Measurements from ENCODE around the gene CANT1.

The CANT1 gene

DNA sequence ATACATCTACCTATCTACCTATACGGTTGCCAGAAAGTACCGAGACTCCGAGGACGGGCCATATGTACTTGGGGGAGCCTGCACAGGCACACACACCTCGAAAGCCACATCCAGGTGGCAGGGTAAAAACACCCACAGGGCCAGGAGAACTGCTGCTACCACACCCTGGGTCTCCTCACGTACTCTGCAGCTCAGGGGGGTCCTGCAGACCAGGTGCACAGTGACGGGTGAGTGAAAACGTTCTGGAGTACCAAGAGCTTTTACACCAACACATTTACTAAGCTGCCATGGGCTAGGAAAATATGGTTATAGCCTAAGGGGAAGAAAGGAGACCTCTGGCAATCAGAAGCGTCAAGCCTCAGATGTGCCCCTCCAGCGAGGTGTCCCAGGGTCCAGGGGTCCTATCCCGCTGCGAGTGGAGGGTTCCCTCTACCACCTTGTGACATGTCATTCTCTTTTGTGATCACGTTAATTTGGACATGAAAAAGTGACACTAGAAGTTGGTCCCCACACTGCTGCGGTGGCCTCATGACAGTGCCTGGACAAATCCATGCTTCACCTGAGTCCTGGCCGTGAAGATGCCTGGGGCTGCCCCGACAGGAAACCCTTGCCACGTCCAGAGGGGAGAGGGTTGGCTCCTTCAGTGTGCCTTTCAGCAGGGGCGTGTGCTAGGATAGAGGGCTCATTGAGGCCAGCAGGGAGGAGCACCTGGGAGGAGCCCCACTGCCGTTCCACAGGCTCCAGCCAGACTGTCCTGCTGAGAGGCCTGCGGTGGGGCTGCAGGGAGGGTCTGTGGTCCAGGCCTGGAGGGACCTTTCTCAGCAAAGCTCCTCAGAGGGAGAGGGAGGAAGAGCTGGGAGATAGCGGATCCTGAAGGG lies 1.8 kb downstream of the CANT1 start:
- no peak for DNase-seq

DNA sequence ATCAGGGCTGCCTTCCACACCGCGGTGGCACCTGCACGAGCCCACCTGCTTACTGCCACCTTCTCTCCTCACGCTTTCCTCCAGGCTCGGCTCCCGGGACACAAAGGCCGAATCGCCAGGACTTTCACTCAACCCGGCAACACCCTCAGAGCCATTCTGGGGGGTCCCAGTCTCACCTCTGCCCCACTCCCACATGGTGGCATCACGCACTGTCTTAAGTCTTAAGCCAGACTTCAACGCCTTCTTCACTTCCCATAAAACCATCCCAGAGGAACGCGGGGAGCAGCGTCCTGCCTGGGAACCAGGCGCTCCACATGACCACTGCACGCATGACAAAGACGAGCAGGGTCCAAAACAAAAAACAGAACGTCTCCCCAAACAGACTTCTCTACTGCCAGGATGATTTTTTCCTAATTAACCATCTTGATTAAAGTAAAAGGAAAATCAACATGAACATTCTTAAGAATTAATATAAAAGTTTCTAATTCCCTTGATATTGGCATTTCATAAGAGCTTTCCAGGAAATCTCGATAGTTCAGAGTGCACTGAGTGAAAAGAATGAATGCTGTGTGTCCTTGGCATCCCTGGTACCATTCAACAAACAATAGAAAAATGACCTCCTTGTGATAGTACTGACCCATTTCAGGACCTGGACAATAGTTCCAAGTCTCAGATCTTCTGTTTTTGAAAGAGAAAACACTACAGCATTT lies 2.6 kb downstream of the CANT1 start:
- no peak for DNase-seq

DNA sequence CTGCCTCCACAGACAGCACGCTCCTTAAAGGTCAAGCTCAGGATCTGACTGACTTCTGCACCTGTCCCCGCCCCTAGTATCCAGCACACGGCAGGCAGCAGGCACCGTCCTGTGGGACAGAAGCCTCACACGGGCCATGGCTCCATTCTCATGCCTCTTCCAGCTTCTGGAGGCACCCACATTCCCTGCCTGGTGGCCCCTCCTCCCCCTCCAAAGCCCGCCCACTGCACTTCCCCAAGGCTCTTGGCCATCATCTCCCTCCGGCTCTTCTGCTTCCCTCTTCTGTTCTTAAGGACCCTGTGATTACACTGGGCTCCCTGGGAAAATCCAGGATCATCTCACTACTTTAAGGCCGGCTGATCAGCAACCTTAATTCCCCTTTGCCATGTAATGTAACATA lies 3.5 kb downstream of the CANT1 start:
- no peak for DNase-seq

DNA sequence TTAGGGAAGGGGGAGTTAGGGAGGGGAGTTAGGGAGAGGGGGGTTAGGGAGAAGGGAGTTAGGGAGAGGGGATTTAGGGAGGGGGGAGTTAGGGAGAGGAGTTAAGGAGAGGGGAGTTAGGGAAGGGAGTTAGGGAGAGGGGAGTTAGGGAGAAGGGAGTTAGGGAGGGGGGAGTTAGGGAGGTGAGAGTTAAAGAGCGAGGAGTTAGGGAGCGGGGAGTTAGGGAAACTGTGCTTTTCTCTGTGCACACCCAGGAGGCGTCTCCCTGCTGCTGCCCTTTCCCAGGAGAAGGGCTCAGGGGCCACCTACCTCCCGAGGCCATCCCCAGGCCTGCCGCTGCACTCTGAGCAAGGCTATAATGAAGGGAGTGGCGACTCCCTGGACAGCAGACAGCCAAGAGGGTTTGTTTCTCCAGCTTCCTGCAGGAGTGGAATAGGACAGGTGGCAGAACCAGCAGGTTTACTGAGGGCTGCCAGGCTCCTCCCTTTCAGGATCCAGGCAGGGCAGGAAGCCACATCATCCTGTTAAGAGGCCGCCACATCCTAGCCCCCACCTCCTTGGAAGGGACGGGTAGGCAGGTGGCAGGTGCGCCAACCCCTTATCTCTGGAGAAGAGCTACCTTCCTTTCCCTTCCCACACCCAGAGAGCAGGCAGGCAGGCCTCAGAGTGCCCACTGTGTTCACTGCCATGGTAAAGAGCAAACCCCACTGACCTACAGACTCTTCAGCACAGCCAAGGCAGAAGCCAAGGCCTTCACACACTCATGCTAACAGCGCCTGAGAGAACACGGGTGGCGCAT lies 4.3 kb downstream of the CANT1 start:
- no peak for DNase-seq

DNA sequence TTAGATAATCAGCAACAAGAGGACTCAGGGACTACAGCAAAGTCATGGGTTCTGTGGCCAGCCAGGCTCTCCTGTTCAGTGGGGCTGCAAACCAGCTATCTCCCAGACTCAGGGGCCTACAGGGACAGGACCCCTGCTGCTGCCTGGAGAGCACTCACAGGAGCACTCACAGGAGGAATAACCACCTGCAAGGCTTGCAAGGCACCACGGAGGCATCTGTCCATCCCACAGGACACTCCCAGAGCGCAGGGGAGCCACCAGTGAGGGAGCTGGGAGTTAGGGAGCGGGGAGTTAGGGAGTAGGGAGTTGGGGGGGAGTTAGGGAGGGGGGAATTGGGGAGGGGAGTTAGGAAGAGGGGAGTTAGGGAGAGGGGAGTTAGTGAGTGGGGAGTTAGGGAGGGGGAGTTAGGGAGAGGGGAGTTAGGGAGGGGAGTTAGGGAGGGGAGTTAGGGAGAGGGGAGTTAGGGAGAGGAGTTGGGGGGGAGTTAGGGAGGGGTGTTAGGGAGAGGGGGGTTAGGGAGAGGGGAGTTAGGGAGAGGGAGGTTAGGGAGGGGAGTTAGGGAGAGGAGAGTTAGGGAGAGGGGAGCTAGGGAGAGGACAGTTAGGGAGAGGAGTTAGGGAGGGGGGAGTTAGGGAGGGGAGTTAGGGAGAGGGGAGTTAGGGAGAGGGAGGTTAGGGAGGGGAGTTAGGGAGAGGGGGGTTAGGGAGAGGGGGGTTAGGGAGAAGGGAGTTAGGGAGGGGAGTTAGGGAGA lies 5.7 kb downstream of the CANT1 start:
- no peak for DNase-seq

DNA sequence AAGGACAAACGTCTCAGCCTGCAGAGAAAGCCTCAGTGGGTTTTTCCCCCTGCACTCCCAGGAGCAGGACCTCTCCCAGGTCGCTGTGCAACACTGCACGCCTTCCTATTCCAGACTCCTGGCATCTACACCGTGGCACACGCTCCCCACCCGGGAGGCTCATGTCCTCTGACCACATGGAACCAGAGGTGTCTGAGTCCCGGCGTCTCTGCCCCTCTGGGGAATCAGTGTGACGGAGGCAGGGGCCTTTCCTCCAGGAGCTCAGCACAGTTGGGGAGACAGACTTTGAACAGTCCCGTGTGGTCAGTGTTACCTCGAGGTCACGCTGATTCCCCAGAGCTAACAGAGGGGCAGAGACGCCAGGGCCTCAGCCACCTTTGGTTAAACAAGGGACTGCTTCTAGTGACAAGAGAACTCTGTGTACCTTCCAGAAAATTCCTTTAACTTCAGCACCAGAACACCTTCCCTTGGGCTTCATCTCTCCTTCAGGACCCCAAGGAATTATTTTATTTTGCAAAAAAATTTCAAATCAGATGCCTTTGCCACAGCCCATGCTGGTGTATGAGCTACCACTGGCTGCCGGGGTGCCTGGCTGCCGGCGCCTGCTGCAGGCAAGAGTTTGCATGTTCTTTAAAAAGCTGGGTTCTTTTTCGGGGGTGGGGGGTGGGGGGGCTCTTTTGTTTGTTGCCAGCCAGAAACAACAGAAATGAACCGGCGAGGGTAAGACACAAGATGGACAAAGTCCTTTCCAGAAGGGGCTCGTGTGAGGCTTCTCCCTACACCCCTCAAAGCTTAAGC lies 6.6 kb downstream of the CANT1 start:
- DNase-seq = no peak

DNA sequence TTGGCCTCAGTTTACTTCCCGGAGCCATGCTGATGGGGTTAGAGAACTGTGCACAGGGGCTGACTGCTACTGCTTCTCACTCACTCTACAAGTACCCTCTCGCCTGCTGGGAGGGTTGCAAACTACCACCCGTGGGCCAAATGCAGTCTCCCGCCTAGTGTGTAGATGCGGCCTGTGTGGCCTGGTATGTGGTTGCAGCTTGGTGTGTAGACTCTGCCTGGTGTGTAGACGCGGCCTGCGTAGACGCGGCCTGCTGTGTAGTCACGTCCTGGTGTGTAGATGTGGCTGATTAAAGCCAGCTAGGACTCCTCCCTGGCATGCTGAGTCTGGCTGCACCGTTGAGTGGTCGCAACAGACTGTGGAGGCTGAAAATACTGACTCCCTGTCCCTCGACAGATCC lies 7.3 kb downstream of the CANT1 start:
- no peak for DNase-seq

DNA sequence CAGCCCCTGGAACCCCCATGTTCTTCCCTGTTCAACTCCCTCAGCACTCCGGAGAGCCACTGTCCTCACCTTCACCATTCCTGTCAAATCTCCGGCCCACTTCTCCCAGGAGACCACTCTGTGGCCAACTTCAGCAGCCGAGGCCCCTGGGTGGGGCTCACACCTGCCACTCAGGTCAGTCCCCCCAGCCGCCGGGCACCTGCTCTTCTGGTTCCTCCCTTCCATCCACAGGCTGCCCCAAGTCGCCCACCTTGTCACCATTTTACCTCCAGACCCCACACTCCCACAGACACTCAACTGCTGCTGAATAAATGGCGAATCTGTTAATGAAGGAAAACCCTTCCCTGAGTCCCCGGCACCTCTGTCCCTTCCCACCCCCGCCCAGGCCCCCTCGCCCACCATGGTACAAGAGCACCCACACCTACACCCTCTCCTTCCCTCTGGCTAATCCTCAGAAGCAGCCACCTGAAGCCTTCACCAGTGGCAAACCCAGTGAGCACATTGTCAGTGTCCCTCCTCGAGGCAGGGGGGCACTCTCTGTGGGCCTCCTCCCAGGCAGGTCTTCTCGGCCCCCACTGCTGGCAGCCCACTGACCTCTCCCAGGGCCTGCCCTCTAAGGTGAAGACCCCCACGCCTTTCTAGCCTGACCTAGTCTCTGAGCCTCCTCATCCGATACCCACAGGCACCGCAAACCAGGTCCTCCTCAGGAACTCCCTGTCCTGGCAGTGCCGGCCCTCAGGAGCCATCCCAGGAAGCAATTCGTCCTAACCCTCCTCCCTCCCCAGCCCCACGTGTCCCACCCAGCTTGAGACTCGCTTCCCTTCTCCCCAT lies 8.2 kb downstream of the CANT1 start:
- no peak for DNase-seq

DNA sequence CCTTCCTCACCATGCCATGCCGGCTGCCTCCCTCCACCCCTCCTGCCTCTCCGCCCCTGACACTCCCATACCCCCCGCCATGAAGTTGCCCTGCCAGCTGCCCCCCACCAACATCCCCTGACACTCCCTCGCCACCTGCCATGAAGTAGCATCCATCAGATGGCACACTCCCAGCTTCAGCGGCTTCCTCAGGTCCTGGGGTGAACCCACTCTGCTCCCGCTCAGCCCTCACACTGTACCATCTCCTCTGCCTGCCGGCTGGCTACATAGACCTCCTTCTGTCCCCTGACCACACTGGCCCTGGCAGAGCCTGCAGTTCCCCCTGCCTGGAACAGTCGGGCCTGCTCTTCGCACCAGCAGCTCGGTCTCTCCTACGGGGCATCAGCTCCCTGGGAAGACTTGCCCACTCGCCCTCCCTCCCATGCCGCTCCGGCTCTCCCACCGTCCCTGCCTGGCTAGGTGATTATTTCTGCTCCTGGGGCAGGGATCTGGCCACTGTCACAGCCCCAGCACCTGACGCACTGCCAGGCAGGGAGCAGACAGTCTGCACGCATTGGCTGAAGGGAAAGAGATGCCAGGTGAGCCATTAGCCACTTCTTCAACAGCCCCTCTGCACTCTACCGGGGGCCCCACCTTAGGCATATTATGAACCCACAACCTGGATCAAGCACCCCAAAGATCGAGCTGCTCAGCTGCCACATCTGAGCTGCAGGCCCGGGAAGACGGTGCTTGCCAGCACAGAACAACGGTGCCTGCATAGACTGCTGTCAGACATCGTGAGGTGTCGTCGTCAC lies 9.0 kb downstream of the CANT1 start:
- DNase-seq = no peak

DNA sequence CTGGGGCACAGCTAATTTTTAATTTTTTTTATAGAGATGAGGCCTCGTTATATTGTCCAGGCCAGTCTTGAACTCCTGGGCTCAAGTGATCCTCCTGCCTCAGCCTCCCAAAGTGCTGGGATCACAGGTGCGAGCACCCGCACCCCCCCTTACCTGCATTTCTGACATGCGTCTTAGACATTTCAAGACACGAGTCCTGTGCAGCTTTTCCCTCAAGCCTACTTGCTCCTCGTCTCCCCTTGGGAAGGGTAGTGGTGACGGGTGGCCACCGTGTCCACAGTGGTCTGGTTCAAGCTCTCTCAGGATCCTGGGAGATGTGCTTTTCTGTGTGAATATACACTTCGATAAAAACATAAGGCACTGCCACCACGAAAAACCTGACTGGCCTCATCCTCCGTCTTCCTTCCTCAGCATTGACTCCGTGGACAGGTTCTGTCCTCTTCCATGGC lies 9.6 kb downstream of the CANT1 start:
- no peak for DNase-seq

DNA sequence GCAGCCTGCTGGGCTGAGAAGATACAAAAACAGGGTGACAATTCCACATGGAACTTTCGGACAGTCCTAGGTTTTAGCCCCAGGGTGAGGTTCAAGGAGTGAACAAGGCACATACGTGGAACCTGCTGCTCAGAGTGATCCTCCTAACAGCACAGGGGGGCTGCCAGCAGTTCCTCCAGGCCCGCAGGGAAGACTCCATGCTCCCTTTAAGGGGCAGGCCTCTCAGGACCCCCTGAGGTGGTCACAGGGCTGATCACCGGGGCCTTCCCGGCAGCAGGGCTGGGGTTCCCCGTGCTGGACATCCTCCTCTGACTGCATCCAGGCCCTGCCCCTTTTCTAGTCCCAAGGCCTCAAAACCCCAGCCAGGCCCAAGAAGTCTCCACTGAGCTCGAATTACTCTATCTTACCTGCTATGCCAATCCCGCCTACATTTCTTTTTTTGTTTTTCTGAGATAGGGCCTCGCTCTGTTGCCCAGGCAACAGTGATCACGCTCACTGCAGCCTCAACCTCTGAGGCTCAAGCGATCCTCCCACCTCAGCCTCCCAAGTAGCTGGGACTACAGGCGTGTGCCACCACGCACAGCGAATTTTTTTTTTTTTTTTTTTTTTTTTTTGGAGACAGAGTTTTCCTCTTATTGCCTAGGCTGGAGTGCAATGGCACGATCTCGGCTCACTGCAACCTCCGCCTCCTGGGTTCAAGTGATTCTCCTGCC lies 10.4 kb downstream of the CANT1 start:
- no peak for DNase-seq

DNA sequence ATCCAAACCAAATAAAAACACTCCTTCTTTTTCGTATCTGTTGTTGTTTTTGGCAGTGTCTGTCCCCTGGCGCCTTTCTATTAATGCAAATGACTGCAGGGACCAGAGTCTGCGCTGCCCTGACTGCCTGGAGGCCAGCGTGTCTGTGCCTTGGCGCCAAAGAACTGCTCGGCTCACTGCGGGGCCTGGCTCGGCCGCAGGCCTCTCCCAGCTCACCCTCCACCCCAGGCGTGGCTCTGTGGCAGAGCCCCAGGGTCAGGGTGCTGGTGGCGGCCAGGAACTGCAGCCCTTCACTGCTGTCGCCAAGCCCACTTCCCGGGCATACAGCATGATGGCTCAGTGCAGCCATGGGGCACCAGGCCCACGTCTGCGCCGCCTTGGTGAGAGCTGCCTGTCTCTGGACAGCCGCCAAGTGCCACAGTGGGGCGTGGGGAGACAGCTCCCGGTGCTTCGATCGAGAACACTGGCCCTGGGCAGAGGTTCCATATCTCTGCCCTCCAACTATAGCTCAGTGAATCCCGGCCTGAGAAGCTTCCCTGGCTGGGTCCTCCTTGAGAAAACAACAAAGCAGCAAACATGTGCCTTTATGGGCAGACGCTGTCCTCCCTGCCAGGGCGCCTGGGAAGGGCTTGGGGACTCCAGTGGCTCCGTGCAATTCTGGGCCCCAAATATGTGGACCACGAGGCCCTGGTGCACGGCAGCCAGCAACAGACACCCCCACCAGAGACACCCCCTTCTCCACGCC lies 11.1 kb downstream of the CANT1 start:
- no peak for DNase-seq

DNA sequence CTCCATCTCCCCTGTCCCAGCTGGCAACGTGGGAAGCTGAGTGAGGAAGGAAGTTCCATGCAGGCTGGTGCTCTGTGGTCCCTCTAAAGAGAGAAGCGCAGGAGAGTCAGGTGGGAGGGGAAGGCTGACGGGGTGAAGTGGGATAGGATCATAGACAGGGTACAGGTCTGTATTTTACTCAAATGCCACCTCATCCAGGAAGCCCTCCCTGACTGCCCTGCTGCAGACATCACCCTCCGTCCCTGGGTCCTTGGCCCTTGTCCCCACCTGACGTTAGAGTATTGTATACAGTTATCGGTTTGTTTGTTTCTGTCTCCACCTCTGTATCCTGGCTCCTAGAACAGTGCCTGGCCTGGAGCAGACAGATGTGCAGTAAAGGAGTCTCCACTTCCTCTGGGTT lies 11.7 kb downstream of the CANT1 start:
- DNase-seq = no peak

DNA sequence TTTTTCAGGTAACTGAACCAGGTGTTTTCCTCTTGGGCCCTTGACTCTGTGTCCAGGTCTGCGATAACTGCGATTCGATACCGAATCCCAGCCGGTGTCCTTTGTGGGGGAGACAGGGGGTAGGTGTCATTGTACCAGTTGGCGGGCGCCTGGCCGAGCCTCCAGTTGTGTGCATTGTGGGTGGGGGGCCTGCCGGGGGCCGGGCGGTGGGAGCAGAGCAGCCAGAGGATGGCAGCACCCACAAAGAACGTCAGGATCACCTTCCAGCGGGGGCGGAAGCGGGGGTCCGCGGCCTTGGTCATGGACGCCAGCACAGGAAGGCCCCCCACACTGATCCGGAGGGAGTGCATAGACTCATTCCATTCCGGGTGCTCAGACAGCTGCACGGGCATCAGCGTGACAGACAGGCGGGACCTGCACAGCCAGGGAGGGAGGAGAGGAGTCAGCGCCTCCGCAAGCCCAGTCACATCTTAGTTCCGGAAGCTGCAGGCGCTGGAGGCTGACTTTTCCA lies 12.3 kb downstream of the CANT1 start:
- DNase-seq = no peak

DNA sequence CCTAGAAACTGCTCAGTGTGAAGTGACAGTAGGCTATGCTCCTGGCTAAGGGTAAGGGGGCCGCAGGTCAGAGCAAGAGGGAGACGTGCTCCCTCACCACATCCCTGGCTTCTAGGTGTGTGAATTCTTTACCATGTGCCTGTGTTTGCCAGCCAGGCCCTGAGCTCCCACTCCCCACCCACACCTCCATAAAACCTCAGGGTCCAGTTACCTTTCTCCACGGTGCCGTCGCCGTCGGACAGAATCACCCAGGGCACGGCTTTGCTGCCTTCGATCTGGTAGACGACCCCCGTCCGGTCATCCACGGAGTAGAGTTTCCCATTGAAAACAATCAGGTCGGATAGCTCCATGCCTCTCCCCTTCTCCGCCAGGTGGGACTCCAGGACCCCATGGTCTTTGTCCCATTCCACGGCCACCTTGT lies 12.8 kb downstream of the CANT1 start:
- DNase-seq = no peak

DNA sequence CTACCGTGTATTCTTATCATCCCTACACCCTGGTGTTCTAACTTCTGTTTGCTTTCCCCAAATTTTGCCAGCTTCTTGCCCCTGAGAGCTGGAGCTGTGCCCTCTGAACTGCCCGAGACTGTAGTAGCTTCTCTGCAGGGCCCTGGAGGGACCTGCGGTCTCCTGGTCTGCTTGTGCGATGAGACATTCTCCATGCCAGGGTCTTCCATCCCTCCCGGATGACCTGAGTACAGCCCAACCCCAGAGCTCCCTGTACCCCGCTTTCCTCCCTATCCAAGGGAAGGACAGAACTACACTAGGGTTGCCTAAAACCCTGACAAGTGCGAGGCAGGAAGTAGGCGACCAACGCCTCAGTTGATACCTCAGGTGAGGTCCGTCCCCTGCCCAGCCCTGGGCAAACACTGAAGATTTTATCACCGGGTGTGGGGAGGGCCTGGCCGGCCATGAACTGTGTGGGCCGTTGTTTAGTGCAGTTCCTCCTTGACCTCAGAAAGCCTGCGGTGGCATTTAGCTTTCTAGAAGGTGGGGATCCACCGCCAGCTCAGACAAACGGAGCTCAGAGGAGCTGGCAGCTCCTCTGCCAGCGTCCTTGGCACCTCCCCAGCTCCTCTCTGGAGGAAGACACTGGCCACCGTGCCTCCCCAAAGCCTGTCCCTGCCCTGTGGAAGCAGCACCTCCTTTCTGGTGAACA lies 13.7 kb downstream of the CANT1 start:
- no peak for DNase-seq

DNA sequence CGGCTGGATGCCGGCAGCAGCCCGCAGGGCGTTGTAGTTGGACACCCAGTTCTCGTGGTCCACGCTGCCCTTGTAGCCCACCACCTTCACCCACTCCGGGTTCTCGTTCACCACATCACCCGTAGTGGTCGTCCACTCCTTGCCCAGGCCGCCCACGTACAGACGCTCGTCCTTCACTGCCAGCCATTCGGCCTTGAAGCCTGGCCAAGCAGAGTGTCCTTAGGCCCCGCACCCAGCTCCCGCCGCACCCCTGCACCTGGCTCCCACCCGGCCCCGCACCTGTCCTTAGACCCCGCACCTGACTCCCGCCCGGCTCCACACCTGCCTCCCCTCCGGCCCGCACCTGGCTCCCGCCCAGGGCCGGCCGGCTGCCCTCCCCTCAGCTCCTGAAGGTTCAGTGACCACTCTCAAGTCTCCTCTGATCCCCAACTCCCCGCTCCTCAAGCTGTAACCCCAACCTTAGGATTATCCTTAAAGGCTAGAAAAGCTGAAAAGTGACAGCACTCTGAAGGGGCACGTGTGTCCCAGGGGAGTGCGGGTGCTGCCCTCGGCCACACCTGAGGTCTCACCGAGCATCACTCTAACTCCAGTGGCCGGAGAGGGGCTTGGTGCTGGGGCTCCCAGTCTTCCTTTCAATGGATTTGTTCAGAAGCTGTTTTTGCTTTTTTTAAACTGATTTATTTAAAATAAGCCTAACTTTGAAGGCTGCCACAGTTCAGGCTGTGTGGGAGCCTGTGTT lies 14.4 kb downstream of the CANT1 start:
- DNase-seq = no peak
